Measurements from ENCODE around the gene ST14.

The ST14 gene

GRCh38 chr11:130156108-130157022 is 3.2 kb upstream of the ST14 start:
- no peak overlapping the region for H3K4me3 Mint-ChIP-seq
- H3K9me3 Mint-ChIP-seq = no peaks in the 10 kb centered on the region
- TF ChIP-seq, protein P1, sequence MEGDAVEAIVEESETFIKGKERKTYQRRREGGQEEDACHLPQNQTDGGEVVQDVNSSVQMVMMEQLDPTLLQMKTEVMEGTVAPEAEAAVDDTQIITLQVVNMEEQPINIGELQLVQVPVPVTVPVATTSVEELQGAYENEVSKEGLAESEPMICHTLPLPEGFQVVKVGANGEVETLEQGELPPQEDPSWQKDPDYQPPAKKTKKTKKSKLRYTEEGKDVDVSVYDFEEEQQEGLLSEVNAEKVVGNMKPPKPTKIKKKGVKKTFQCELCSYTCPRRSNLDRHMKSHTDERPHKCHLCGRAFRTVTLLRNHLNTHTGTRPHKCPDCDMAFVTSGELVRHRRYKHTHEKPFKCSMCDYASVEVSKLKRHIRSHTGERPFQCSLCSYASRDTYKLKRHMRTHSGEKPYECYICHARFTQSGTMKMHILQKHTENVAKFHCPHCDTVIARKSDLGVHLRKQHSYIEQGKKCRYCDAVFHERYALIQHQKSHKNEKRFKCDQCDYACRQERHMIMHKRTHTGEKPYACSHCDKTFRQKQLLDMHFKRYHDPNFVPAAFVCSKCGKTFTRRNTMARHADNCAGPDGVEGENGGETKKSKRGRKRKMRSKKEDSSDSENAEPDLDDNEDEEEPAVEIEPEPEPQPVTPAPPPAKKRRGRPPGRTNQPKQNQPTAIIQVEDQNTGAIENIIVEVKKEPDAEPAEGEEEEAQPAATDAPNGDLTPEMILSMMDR (IDR thresholded peaks at IDR 0.05; ENCODE audit: unreplicated experiment in 3 of 3) = no peak
- no peak overlapping the region for H3K27ac Mint-ChIP-seq
- H3K36me3 Mint-ChIP-seq (ENCODE audit: low read depth) = peaks cover 4% of the 10 kb centered on the region
- peaks cover 53% of the 10 kb centered on the region for H3K27me3 Mint-ChIP-seq (ENCODE audit: low read depth)
- H3K4me1 Mint-ChIP-seq = peaks cover 15% of the 10 kb centered on the region

DNA sequence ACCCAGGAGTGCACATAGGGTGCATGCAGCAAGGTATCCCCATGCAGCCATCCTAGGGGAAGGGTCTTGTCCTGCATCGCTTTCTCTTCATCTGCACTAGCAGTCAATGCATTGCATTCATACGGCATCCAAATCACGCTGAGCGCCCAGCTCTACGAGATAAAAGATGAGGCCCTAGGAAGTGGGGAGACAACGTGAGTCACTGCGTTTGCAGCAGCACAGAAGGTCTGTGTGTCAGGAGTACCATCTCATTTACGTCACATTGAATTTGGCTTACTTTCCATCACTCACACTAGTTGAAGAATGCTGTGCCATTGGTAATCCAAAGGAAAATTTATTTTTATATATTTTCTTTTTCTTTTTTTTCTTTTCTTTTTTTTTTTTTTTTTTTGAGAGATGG is 2.5 kb upstream of the ST14 start:
- no peaks in the 10 kb centered on the region for H3K9me3 Mint-ChIP-seq
- H3K4me3 Mint-ChIP-seq = no peak overlapping the region
- TF ChIP-seq, protein P1 (IDR thresholded peaks at IDR 0.05; ENCODE audit: unreplicated experiment in 3 of 3) = no peak
- peaks cover under 1% of the 10 kb centered on the region for H3K36me3 Mint-ChIP-seq (ENCODE audit: low read depth)
- peaks cover 19% of the 10 kb centered on the region for H3K4me1 Mint-ChIP-seq
- peaks cover 55% of the 10 kb centered on the region for H3K27me3 Mint-ChIP-seq (ENCODE audit: low read depth)
- no peak overlapping the region for H3K27ac Mint-ChIP-seq

DNA sequence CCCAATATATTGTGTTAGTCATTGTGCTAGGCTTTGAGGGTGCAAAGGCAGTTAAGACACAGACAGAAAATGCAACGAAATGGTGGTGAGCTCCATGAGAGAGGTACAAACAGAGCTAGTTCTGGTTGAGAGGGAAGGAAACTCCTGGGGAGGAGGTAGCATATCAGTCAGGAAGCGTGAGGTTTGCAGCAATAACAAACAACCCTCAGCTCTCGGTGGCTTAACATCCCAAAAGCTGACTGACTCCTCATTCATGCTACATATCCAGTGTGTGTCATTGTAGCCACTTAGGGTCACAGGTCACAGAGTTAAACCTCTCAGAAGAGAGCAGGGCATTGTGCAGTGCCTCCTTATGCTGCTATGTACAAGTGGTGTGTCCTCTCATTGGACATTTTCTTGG is 1.7 kb upstream of the ST14 start:
- Mint-ChIP-seq H3K4me3 (peak overlapping the region in 2 of 3 experiments; percentile 67 to 75), H3K27ac (no peak overlapping the region), H3K36me3 (ENCODE audit: low read depth) (no peaks in the 10 kb centered on the region), H3K27me3 (ENCODE audit: low read depth) (peaks cover 62% of the 10 kb centered on the region), H3K4me1 (peaks cover 19% of the 10 kb centered on the region), H3K9me3 (no peaks in the 10 kb centered on the region)
- TF ChIP-seq, protein P1 (IDR thresholded peaks at IDR 0.05; ENCODE audit: unreplicated experiment in 3 of 3) = no peak

DNA sequence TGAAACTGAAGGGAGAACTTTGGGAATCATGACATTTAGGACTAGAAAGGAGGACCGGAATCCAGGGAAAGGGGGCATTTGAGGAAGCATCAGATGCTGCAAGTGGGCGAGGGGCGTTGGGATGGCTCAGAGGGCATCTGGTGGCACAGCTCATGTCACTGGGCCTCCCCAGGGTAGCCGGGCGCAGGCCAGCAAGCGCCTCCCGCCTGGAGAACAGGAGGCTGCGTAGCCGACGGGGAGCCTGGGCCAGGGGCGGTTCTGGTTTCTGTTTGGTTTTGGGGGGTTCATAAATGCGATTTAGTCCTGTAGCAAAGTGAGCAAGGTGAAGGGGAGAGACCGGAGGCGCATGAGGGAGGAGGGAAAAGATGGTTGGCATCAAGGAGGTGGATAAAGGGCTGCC is 443 bp upstream of the ST14 start:
- no peaks in the 10 kb centered on the region for H3K36me3 Mint-ChIP-seq (ENCODE audit: low read depth)
- H3K27ac Mint-ChIP-seq = peak overlapping the region in 1 of 3 experiments; percentile 22
- H3K9me3 Mint-ChIP-seq = no peaks in the 10 kb centered on the region
- peaks cover 75% of the 10 kb centered on the region for H3K27me3 Mint-ChIP-seq (ENCODE audit: low read depth)
- H3K4me1 Mint-ChIP-seq = peaks cover 19% of the 10 kb centered on the region
- peak overlapping the region; percentile 67 to 75 (median 75) for H3K4me3 Mint-ChIP-seq
- TF ChIP-seq, protein P1 (IDR thresholded peaks at IDR 0.05; ENCODE audit: unreplicated experiment in 3 of 3) = no peak

GRCh38 chr11:130160498-130161155 is 1.0 kb downstream of the ST14 start:
- no peaks in the 10 kb centered on the region for H3K36me3 Mint-ChIP-seq (ENCODE audit: low read depth)
- peak overlapping the region in 1 of 3 experiments; percentile 24 for H3K27ac Mint-ChIP-seq
- H3K4me3 Mint-ChIP-seq = peak overlapping the region; percentile 79 to 84 (median 80)
- no peaks in the 10 kb centered on the region for H3K9me3 Mint-ChIP-seq
- peaks cover 84% of the 10 kb centered on the region for H3K27me3 Mint-ChIP-seq (ENCODE audit: low read depth)
- TF ChIP-seq, protein P1 (IDR thresholded peaks at IDR 0.05; ENCODE audit: unreplicated experiment in 3 of 3) = no peak
- H3K4me1 Mint-ChIP-seq = peaks cover 19% of the 10 kb centered on the region

Data from nephron (organoid).